22Rv1 (cell line): ENCODE data around the gene LGSN.

ENCODE experiments used
- ZFX ChIP-seq: fragments of 450-650 bp; IDR thresholded peaks from 2 replicates; pipeline ENCODE4 v1.6.1; 2017; ENCODE audit warnings: antibody characterized with exemption, borderline replicate concordance
- TF ChIP-seq, protein P1 (sequence below): fragments of 450-650 bp; IDR thresholded peaks from 2 replicates; pipeline ENCODE4 v1.5.1; 2017; ENCODE audit warnings: mild to moderate bottlenecking

DNA sequence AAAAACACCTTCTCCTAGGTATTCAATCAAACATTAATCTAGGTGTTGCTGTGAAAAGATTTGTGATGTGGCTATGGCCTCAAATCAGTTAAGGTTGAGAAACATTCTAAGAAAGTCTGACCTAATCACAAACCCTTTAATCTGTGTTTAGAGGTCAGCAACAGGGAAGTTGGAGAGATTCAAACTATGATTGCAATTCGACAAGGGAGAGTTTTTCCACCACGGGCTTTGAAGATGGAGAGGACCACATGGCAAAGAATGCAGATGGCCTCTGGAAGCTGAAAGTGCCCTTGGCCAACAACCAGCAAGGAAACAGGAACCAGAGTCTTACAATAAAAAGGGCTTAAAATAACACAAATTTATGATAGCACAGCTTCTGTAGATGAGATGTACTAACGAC, 29.6 kb upstream of the LGSN start:
- TF ChIP-seq, protein P1, sequence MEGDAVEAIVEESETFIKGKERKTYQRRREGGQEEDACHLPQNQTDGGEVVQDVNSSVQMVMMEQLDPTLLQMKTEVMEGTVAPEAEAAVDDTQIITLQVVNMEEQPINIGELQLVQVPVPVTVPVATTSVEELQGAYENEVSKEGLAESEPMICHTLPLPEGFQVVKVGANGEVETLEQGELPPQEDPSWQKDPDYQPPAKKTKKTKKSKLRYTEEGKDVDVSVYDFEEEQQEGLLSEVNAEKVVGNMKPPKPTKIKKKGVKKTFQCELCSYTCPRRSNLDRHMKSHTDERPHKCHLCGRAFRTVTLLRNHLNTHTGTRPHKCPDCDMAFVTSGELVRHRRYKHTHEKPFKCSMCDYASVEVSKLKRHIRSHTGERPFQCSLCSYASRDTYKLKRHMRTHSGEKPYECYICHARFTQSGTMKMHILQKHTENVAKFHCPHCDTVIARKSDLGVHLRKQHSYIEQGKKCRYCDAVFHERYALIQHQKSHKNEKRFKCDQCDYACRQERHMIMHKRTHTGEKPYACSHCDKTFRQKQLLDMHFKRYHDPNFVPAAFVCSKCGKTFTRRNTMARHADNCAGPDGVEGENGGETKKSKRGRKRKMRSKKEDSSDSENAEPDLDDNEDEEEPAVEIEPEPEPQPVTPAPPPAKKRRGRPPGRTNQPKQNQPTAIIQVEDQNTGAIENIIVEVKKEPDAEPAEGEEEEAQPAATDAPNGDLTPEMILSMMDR: no peak
- TF ChIP-seq ZFX: no peak
